Stimulated activated CD4-positive, alpha-beta T cell treated with anti-CD3 and anti-CD28 coated beads, Interleukin-2, amount 100 ng/mL, for 4 hours (primary cell): ENCODE data around the gene DNAAF5.

Experiments
- DNase-seq: peaks from one replicate; pipeline ENCODE4 v3.0.0-alpha.2; 2020; ENCODE audit warnings: low read depth

The DNAAF5 gene

GRCh38 chr7:834277-834676 lies 107.8 kb downstream of the DNAAF5 start:
- DNase-seq: no peak

- no peak for DNase-seq
Measured at GRCh38 chr7:835021-835420, 108.5 kb downstream of the DNAAF5 start.

- DNase-seq: no peak
Measured at GRCh38 chr7:835485-836401, 109.2 kb downstream of the DNAAF5 start.
